IPS-18c (cell line): ENCODE measurements around the gene TTLL10.
"Not testable (repeated sequence)": the region's sequence is repeated elsewhere in the genome, so short reads cannot be mapped to it uniquely, and the experiment has no call there.

Source experiments
- H3K4me3 ChIP-seq: 2 replicates; pipeline ENCODE4 v1.7.0; 2013; ENCODE audit warnings: low read depth, mild to moderate bottlenecking, low read length, moderate library complexity; ENCODE audit not compliant: insufficient read depth
- H3K9me3 ChIP-seq: one replicate; pipeline ENCODE4 v1.6.1; 2013; ENCODE audit warnings: mild to moderate bottlenecking, low read length, moderate library complexity; ENCODE audit not compliant: control insufficient read depth, insufficient read depth

Gene TTLL10

GRCh38 chr1:1165900-1166421, 7.7 kb upstream of the TTLL10 start:
- Histone ChIP-seq H3K4me3 (no peak overlapping the region), H3K9me3 (no peaks in the 10 kb centered on the region)

GRCh38 chr1:1166642-1167397, 6.9 kb upstream of the TTLL10 start:
- Histone ChIP-seq H3K9me3 (no peaks in the 10 kb centered on the region), H3K4me3 (no peak overlapping the region)

GRCh38 chr1:1167398-1167821, 6.3 kb upstream of the TTLL10 start:
- no peaks in the 10 kb centered on the region for H3K9me3 ChIP-seq
- H3K4me3 ChIP-seq: no peak overlapping the region

- no peaks in the 10 kb centered on the region for H3K9me3 ChIP-seq
- H3K4me3 ChIP-seq: no peak overlapping the region
These were observed 5.7 kb upstream of the TTLL10 start for GRCh38 chr1:1167841-1168450.

- Histone ChIP-seq H3K9me3 (no peaks in the 10 kb centered on the region), H3K4me3 (no peak overlapping the region)
These were observed 4.9 kb upstream of the TTLL10 start for GRCh38 chr1:1168451-1169411.

- no peaks in the 10 kb centered on the region for H3K9me3 ChIP-seq
These were observed 4.1 kb upstream of the TTLL10 start for GRCh38 chr1:1169429-1170214.

GRCh38 chr1:1170215-1171091, 3.2 kb upstream of the TTLL10 start:
- Histone ChIP-seq H3K4me3 (no peak overlapping the region), H3K9me3 (peaks cover 2% of the 10 kb centered on the region)

More at GRCh38 chr1:1169429-1170214, 4.1 kb upstream of the TTLL10 start:
- no peak overlapping the region for H3K4me3 ChIP-seq

GRCh38 chr1:1171161-1171545, 2.5 kb upstream of the TTLL10 start:
- Histone ChIP-seq H3K4me3 (no peak overlapping the region), H3K9me3 (peaks cover 2% of the 10 kb centered on the region)

GRCh38 chr1:1171546-1172340, 1.9 kb upstream of the TTLL10 start:
- peaks cover 2% of the 10 kb centered on the region for H3K9me3 ChIP-seq
- H3K4me3 ChIP-seq: no peak overlapping the region

- no peak overlapping the region for H3K4me3 ChIP-seq
- peaks cover 2% of the 10 kb centered on the region for H3K9me3 ChIP-seq
These were observed 453 bp upstream of the TTLL10 start for GRCh38 chr1:1173061-1173792.

- H3K9me3 ChIP-seq: peaks cover 2% of the 10 kb centered on the region
- H3K4me3 ChIP-seq: no peak overlapping the region
These were observed 1.8 kb downstream of the TTLL10 start for GRCh38 chr1:1175221-1176062.

- not testable (repeated sequence) for H3K9me3 ChIP-seq, H3K4me3 ChIP-seq
These were observed 2.5 kb downstream of the TTLL10 start for GRCh38 chr1:1176063-1176761.

- Histone ChIP-seq H3K9me3 (peaks cover 2% of the 10 kb centered on the region), H3K4me3 (no peak overlapping the region)
These were observed 3.3 kb downstream of the TTLL10 start for GRCh38 chr1:1176931-1177330.
